ENCODE measurements around the gene NR2C2.
A peak's percentile ranks its signal among the peaks of the same experiment; 100 is the strongest.

Gene NR2C2

GRCh38 chr3:15017191-15017590 is 69.8 kb downstream of the NR2C2 start:
- Histone ChIP-seq H3K4me3 (ENCODE audit: extremely low read depth, insufficient read depth, low read length, poor library complexity, severe bottlenecking) (no peak overlapping the region), H3K4me1 (ENCODE audit: control insufficient read depth, insufficient read depth, low read length, poor library complexity, severe bottlenecking) (no peaks in the 10 kb centered on the region), H3K27ac (ENCODE audit: low read depth, low read length, severe bottlenecking) (no peak overlapping the region), H3K9me3 (ENCODE audit: control insufficient read depth, low read length) (no peaks in the 10 kb centered on the region), H3K36me3 (ENCODE audit: control insufficient read depth, insufficient read depth, low read length) (peaks cover 87% of the 10 kb centered on the region)
- WGBS, 2 experiments (ENCODE audit: insufficient coverage in 2 of 2): 94 to 100% methylated on average over 1 to 2 of the region's 2 CpGs

GRCh38 chr3:15023249-15023648 is 75.9 kb downstream of the NR2C2 start:
- no peak overlapping the region for H3K4me3 ChIP-seq (ENCODE audit: extremely low read depth, insufficient read depth, low read length, poor library complexity, severe bottlenecking)
- no peak overlapping the region for H3K27ac ChIP-seq (ENCODE audit: low read depth, low read length, severe bottlenecking)
- H3K4me1 ChIP-seq (ENCODE audit: control insufficient read depth, insufficient read depth, low read length, poor library complexity, severe bottlenecking): no peaks in the 10 kb centered on the region
- WGBS, 2 experiments (ENCODE audit: insufficient coverage in 2 of 2): 94 to 96% methylated on average over 3 to 5 of the region's 5 CpGs
- peaks cover 90% of the 10 kb centered on the region for H3K36me3 ChIP-seq (ENCODE audit: control insufficient read depth, insufficient read depth, low read length)
- H3K9me3 ChIP-seq (ENCODE audit: control insufficient read depth, low read length): no peaks in the 10 kb centered on the region

GRCh38 chr3:15023719-15024118 is 76.3 kb downstream of the NR2C2 start:
- 100% methylated on average over 1 of the region's 2 CpGs; no CpG with 5 or more reads in 1 of the 2 experiments for WGBS, 2 experiments (ENCODE audit: insufficient coverage in 2 of 2)
- Histone ChIP-seq H3K4me1 (ENCODE audit: control insufficient read depth, insufficient read depth, low read length, poor library complexity, severe bottlenecking) (no peaks in the 10 kb centered on the region), H3K36me3 (ENCODE audit: control insufficient read depth, insufficient read depth, low read length) (peaks cover 90% of the 10 kb centered on the region), H3K27ac (ENCODE audit: low read depth, low read length, severe bottlenecking) (no peak overlapping the region), H3K9me3 (ENCODE audit: control insufficient read depth, low read length) (no peaks in the 10 kb centered on the region), H3K4me3 (ENCODE audit: extremely low read depth, insufficient read depth, low read length, poor library complexity, severe bottlenecking) (no peak overlapping the region)

- Histone ChIP-seq H3K4me3 (ENCODE audit: extremely low read depth, insufficient read depth, low read length, poor library complexity, severe bottlenecking) (no peak overlapping the region), H3K4me1 (ENCODE audit: control insufficient read depth, insufficient read depth, low read length, poor library complexity, severe bottlenecking) (no peaks in the 10 kb centered on the region), H3K9me3 (ENCODE audit: control insufficient read depth, low read length) (no peaks in the 10 kb centered on the region), H3K27ac (ENCODE audit: low read depth, low read length, severe bottlenecking) (no peak overlapping the region), H3K36me3 (ENCODE audit: control insufficient read depth, insufficient read depth, low read length) (peaks cover 94% of the 10 kb centered on the region)
Measured at GRCh38 chr3:15029625-15030024, 82.2 kb downstream of the NR2C2 start.

DNA sequence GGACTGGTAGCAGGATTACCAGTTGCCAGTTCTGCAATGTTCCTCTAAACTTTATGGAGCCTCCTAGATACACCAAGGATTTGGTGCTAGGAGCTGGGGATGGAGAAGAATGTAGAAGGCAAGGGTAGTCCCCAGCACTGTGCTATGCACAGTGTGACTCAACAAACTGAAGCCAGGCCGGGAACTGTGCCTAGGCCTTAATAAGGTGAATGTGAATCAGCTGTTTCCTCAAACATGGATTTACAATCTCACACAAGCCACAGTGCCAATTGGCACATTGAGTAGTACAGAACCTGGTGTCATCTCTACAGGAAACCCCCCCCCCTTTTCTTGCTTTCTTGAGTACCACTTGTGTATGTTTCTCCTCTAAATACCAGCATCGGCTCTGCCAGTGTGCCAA is 85.3 kb downstream of the NR2C2 start:
- 100% methylated on average over 1 of the region's 2 CpGs for WGBS, 2 experiments (ENCODE audit: insufficient coverage in 2 of 2)
- Histone ChIP-seq H3K4me3 (ENCODE audit: extremely low read depth, insufficient read depth, low read length, poor library complexity, severe bottlenecking) (no peak overlapping the region), H3K4me1 (ENCODE audit: control insufficient read depth, insufficient read depth, low read length, poor library complexity, severe bottlenecking) (no peaks in the 10 kb centered on the region), H3K9me3 (ENCODE audit: control insufficient read depth, low read length) (no peaks in the 10 kb centered on the region), H3K36me3 (ENCODE audit: control insufficient read depth, insufficient read depth, low read length) (peaks cover 95% of the 10 kb centered on the region), H3K27ac (ENCODE audit: low read depth, low read length, severe bottlenecking) (no peak overlapping the region)

- H3K4me3 ChIP-seq (ENCODE audit: extremely low read depth, insufficient read depth, low read length, poor library complexity, severe bottlenecking): no peak overlapping the region
- 92 to 100% methylated on average over 1 of the region's 3 CpGs for WGBS, 2 experiments (ENCODE audit: insufficient coverage in 2 of 2)
- no peaks in the 10 kb centered on the region for H3K9me3 ChIP-seq (ENCODE audit: control insufficient read depth, low read length)
- H3K27ac ChIP-seq (ENCODE audit: low read depth, low read length, severe bottlenecking): no peak overlapping the region
- peaks cover 97% of the 10 kb centered on the region for H3K36me3 ChIP-seq (ENCODE audit: control insufficient read depth, insufficient read depth, low read length)
- no peaks in the 10 kb centered on the region for H3K4me1 ChIP-seq (ENCODE audit: control insufficient read depth, insufficient read depth, low read length, poor library complexity, severe bottlenecking)
Measured at GRCh38 chr3:15033103-15033502, 85.7 kb downstream of the NR2C2 start.

DNA sequence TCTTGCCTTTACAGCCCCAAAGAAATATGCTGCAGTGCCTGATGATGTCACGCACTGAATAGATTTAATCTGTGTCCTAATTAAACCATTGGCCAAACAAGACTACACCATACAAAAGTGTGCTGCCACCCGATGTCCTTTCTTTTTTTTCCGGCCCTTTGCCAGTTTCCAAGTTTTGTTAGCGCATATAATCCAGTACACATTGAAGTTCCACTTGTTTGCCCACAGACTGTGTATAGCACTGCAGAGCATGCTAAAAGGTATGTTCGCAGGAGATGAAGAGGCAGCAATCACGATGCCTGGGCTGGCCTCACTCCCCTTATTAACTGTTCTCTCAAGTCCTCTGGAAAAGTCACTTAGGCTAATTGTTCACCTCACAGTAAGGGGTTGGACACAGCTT is 90.9 kb downstream of the NR2C2 start:
- Histone ChIP-seq H3K9me3 (ENCODE audit: control insufficient read depth, low read length) (no peaks in the 10 kb centered on the region), H3K36me3 (ENCODE audit: control insufficient read depth, insufficient read depth, low read length) (peaks cover 95% of the 10 kb centered on the region), H3K4me1 (ENCODE audit: control insufficient read depth, insufficient read depth, low read length, poor library complexity, severe bottlenecking) (peaks cover 4% of the 10 kb centered on the region), H3K4me3 (ENCODE audit: extremely low read depth, insufficient read depth, low read length, poor library complexity, severe bottlenecking) (no peak overlapping the region), H3K27ac (ENCODE audit: low read depth, low read length, severe bottlenecking) (no peak overlapping the region)
- 97 to 99% methylated on average over 6 of the region's 6 CpGs for WGBS, 2 experiments (ENCODE audit: insufficient coverage in 2 of 2)

DNA sequence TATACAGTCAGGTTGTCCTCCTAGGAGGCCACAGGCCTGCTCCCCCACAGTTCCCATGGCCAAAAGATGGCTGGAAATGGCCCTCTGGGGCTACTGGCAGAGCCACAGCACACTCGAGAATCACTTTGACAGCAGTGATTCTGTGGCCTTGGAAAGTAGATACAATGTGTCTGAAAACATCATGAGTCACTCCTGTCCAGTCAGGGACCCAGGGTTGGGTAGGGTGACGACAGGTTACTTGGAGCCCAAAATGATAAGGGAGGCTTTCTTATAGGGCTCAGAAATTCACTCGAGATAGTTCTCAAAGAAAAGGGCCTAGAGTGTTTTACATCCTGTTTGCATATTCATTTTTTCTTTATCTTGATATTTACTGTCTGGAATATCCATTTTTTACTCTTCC is 93.5 kb downstream of the NR2C2 start:
- Histone ChIP-seq H3K4me3 (ENCODE audit: extremely low read depth, insufficient read depth, low read length, poor library complexity, severe bottlenecking) (no peak overlapping the region), H3K4me1 (ENCODE audit: control insufficient read depth, insufficient read depth, low read length, poor library complexity, severe bottlenecking) (peaks cover 4% of the 10 kb centered on the region), H3K36me3 (ENCODE audit: control insufficient read depth, insufficient read depth, low read length) (peaks cover 95% of the 10 kb centered on the region), H3K9me3 (ENCODE audit: control insufficient read depth, low read length) (no peaks in the 10 kb centered on the region), H3K27ac (ENCODE audit: low read depth, low read length, severe bottlenecking) (peak overlapping the region; percentile 60)
- WGBS, 2 experiments (ENCODE audit: insufficient coverage in 2 of 2): 90 to 100% methylated on average over 2 of the region's 3 CpGs

- H3K27ac ChIP-seq (ENCODE audit: low read depth, low read length, severe bottlenecking): no peak overlapping the region
Measured at GRCh38 chr3:15041950-15042349, 94.6 kb downstream of the NR2C2 start.

GRCh38 chr3:15042936-15043335 is 95.6 kb downstream of the NR2C2 start:
- Histone ChIP-seq H3K4me3 (ENCODE audit: extremely low read depth, insufficient read depth, low read length, poor library complexity, severe bottlenecking) (no peak overlapping the region), H3K36me3 (ENCODE audit: control insufficient read depth, insufficient read depth, low read length) (peaks cover 95% of the 10 kb centered on the region), H3K4me1 (ENCODE audit: control insufficient read depth, insufficient read depth, low read length, poor library complexity, severe bottlenecking) (peaks cover 4% of the 10 kb centered on the region), H3K27ac (ENCODE audit: low read depth, low read length, severe bottlenecking) (no peak overlapping the region), H3K9me3 (ENCODE audit: control insufficient read depth, low read length) (no peaks in the 10 kb centered on the region)
- WGBS, 2 experiments (ENCODE audit: insufficient coverage in 2 of 2): no CpG with 5 or more reads among the region's 3 CpGs

More at GRCh38 chr3:15041950-15042349, 94.6 kb downstream of the NR2C2 start:
- 90 to 93% methylated on average over 2 of the region's 3 CpGs for WGBS, 2 experiments (ENCODE audit: insufficient coverage in 2 of 2)
- Histone ChIP-seq H3K9me3 (ENCODE audit: control insufficient read depth, low read length) (no peaks in the 10 kb centered on the region), H3K36me3 (ENCODE audit: control insufficient read depth, insufficient read depth, low read length) (peaks cover 95% of the 10 kb centered on the region), H3K4me1 (ENCODE audit: control insufficient read depth, insufficient read depth, low read length, poor library complexity, severe bottlenecking) (peaks cover 4% of the 10 kb centered on the region), H3K4me3 (ENCODE audit: extremely low read depth, insufficient read depth, low read length, poor library complexity, severe bottlenecking) (no peak overlapping the region)

- peaks cover 96% of the 10 kb centered on the region for H3K36me3 ChIP-seq (ENCODE audit: control insufficient read depth, insufficient read depth, low read length)
- no peaks in the 10 kb centered on the region for H3K9me3 ChIP-seq (ENCODE audit: control insufficient read depth, low read length)
- 97 to 99% methylated on average over 8 to 9 of the region's 11 CpGs for WGBS, 2 experiments (ENCODE audit: insufficient coverage in 2 of 2)
- H3K4me1 ChIP-seq (ENCODE audit: control insufficient read depth, insufficient read depth, low read length, poor library complexity, severe bottlenecking): peaks cover 4% of the 10 kb centered on the region
- H3K27ac ChIP-seq (ENCODE audit: low read depth, low read length, severe bottlenecking): no peak overlapping the region
- H3K4me3 ChIP-seq (ENCODE audit: extremely low read depth, insufficient read depth, low read length, poor library complexity, severe bottlenecking): no peak overlapping the region
Measured at GRCh38 chr3:15043408-15044171, 96.2 kb downstream of the NR2C2 start.
